ENCODE measurements around the gene FBXL3.

The FBXL3 gene, protein sequence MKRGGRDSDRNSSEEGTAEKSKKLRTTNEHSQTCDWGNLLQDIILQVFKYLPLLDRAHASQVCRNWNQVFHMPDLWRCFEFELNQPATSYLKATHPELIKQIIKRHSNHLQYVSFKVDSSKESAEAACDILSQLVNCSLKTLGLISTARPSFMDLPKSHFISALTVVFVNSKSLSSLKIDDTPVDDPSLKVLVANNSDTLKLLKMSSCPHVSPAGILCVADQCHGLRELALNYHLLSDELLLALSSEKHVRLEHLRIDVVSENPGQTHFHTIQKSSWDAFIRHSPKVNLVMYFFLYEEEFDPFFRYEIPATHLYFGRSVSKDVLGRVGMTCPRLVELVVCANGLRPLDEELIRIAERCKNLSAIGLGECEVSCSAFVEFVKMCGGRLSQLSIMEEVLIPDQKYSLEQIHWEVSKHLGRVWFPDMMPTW

DNA sequence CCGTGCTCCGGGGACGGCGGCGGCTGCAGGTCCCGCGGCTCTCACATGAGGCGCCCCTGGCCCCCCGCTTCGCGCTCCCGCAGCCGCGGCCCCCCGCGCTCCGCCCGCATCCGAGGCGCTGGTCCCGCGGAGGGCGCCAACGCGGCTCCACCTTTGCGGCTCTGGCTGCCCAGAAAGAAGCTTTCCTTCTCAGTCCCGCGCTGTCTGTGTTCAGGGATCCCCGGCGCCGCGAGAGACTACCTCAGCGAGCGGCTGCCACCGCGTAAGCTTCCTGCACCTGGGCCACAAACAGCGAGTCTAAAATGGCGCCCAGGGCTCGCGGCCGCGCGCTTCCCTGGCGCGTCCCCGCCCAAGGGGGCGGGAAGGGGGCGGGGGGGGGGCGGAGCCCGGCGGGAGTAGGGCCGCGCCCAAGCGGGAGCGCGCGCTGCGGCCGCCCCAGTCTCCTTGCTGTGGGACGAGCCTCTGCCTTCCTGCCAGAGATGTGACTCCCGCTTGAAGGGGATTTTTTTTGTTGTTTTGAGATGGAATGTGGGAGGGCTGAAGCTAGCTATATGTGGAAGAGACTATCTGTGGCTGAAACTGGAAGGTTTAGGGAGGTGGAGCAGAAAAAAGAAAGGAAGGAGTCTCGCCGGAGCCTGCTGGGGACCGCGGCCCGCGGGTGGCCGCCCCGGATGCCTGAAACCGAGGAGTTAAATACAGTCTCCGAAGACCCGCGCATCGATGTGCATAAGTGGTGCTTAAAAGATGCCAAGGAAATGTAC is at the start of gene FBXL3:
FBXL3 (minus strand) TSS at position 299 of the 761 bp plus-strand sequence. CDS start 5,299 bp downstream, outside the sequence.
- H3K4me3 ChIP-seq, result peak within 1 kb of the TSS; percentile 95
- peak; percentile 93 for DNase-seq (ENCODE audit: low spot score)
- TF ChIP-seq, protein P1, sequence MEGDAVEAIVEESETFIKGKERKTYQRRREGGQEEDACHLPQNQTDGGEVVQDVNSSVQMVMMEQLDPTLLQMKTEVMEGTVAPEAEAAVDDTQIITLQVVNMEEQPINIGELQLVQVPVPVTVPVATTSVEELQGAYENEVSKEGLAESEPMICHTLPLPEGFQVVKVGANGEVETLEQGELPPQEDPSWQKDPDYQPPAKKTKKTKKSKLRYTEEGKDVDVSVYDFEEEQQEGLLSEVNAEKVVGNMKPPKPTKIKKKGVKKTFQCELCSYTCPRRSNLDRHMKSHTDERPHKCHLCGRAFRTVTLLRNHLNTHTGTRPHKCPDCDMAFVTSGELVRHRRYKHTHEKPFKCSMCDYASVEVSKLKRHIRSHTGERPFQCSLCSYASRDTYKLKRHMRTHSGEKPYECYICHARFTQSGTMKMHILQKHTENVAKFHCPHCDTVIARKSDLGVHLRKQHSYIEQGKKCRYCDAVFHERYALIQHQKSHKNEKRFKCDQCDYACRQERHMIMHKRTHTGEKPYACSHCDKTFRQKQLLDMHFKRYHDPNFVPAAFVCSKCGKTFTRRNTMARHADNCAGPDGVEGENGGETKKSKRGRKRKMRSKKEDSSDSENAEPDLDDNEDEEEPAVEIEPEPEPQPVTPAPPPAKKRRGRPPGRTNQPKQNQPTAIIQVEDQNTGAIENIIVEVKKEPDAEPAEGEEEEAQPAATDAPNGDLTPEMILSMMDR (IDR thresholded peaks at IDR 0.05), result no peak
- peak within 1 kb of the TSS; percentile 99 to 100 for H3K27ac ChIP-seq

DNA sequence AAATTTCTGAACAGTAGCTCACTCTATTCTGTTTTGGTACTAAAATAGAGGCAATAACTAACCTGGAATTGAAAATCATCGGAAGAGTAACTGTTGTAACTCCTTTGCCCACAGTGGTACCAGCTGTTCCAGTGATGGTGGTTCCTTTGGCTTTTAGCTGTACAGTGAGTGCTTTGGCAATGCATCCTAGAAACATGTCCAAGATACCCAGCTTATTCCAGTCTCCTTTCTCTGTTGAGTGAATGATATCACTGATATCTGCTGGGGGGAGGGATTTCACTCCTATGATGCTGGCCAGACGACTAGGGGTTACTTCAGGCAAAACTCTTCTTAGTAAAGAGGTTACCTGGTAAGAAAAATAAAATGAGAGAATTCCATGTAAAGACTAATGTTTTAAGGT is 40.6 kb upstream of the FBXL3 start:
- H3K27ac ChIP-seq, result no peak overlapping the region
- DNase-seq (ENCODE audit: low spot score), result no peak
- TF ChIP-seq, protein P1 (IDR thresholded peaks at IDR 0.05), result no peak
- no peak overlapping the region for H3K4me3 ChIP-seq

DNA sequence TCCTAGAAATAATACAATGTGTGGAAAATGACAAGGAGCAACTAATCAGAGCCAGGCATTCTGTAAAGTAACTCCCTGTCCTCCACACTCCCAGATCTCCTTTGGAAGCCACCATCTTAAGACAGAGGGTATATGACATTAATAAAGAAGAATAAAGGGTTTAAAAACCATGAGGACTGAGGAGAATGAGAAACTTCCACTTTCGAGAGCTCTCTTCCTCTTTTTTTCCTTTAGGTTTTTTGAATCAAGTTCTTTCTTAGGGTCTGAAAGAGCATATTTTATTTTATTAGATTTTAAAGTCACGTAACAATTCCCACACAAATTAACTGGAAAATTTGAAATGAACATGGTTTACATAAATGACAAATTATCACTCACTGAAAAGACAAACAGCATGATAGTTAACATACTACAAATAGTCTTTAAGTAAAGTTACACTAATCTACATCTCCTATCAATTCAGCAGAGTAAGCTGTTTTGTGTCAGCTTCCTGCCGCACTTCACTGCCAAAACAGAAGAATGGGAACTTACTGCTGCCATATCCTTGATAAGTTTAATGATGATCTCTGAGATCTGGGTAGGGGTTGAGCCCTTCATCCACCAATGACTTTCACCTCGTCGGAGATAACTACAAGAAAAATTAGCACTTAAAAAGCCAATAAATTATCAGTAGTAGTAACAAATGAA is 38.6 kb upstream of the FBXL3 start:
- TF ChIP-seq, protein P1 (IDR thresholded peaks at IDR 0.05), result no peak
- Histone ChIP-seq H3K4me3 (no peak overlapping the region), H3K27ac (peak overlapping the region in 1 of 2 donors; percentile 31)
- no peak for DNase-seq (ENCODE audit: low spot score)

DNA sequence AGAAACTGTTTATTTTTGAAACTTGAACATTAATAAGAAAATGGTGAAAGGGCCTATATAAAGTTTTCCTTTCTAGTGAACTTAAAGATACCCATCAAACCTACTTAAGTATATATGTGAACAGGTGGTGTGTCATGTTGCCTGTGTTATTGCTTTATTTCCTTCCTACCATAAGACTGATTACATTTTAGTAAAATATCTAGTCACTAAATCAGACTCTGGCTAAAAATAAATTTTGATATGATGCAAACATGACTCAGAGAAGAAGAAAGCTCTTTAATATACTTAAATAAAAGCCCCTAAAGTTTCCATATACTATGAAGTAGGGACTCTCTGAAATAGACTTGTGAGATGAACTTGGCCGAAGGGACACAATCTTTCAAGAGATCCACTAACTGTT is 35.1 kb upstream of the FBXL3 start:
- H3K27ac ChIP-seq, result no peak overlapping the region
- no peak overlapping the region for H3K4me3 ChIP-seq
- DNase-seq (ENCODE audit: low spot score), result no peak
- TF ChIP-seq, protein P1 (IDR thresholded peaks at IDR 0.05), result no peak

DNA sequence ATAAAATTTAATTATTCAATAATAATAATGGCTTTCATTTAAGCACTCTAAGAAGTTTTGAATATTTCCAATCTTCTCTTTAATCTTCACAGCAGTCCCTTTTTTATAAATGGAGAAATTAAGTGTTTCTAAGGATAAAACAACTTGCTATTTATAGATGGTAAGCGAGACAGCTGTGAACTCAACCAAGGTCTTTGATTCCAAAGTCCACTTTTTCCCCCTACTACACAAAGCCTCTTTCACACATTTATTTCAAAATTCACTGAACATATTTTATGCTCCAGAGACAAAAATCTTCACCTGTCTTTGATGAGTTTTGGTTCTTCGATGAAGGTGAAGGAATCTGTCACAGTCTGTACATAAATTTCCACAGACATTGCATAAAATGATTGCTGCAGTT is 34.4 kb upstream of the FBXL3 start:
- TF ChIP-seq, protein P1 (IDR thresholded peaks at IDR 0.05), result no peak
- no peak overlapping the region for H3K27ac ChIP-seq

DNA sequence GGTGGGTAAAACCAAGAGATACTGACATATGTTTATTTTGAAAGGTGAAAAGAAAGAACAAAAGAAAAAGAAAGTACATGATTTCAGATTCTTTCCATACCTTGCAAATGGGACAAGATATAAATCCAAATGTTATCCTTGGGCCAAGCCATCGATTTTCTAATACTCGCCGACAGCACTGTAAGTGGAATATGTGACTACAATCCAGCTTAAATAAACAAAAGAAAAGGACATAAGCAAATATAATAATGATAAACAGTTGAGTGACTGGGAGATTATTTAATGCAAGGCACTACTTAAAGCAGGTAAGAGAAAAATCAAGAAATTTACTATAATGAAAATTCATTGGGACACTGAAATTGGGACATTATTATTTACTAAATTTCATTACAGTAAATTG is 29.9 kb upstream of the FBXL3 start:
- DNase-seq (ENCODE audit: low spot score), result no peak
- TF ChIP-seq, protein P1 (IDR thresholded peaks at IDR 0.05), result no peak
- Histone ChIP-seq H3K4me3 (no peak overlapping the region), H3K27ac (no peak overlapping the region)

More for the DNA sequence above, 34.4 kb upstream of the FBXL3 start:
- no peak for DNase-seq (ENCODE audit: low spot score)
- H3K4me3 ChIP-seq, result no peak overlapping the region

Measured in coronary artery (tissue), 2 donors.